GM12801 (cell line): Measurements from ENCODE around the gene RFESD.

ENCODE experiments used
- TF ChIP-seq, protein P1 (sequence below): IDR thresholded peaks from one replicate; pipeline ENCODE4 v1.5.1; 2011; ENCODE audit warnings: control low read depth; ENCODE audit not compliant: insufficient read length; ENCODE audit errors: extremely low read depth

Gene RFESD

DNA sequence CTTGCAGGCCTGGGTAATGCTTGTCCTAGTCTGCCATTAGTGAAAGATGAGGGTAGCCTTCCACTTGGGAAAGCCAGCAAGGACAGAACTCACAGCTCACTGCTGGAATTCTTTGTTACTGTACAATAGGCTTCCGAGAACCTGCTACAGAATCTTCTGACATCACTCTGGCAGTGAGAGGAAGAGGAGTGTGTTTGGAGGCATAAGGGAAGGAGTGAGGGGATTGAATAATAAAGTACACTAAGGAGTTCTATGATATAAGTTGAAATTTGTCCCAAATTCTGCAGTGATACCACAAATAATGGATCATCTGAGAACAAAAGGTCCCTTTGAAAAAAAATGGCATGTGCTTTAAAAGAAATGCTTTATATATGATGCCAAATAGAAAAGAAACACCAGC is 36.3 kb downstream of the RFESD start, which contains the start of gene SPATA9:
Gene SPATA9, minus strand, starts transcription at position 101 of the 400 bp plus-strand sequence. CDS start 137 bp downstream, outside the sequence.
- TF ChIP-seq, protein P1, sequence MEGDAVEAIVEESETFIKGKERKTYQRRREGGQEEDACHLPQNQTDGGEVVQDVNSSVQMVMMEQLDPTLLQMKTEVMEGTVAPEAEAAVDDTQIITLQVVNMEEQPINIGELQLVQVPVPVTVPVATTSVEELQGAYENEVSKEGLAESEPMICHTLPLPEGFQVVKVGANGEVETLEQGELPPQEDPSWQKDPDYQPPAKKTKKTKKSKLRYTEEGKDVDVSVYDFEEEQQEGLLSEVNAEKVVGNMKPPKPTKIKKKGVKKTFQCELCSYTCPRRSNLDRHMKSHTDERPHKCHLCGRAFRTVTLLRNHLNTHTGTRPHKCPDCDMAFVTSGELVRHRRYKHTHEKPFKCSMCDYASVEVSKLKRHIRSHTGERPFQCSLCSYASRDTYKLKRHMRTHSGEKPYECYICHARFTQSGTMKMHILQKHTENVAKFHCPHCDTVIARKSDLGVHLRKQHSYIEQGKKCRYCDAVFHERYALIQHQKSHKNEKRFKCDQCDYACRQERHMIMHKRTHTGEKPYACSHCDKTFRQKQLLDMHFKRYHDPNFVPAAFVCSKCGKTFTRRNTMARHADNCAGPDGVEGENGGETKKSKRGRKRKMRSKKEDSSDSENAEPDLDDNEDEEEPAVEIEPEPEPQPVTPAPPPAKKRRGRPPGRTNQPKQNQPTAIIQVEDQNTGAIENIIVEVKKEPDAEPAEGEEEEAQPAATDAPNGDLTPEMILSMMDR, result no peak

DNA sequence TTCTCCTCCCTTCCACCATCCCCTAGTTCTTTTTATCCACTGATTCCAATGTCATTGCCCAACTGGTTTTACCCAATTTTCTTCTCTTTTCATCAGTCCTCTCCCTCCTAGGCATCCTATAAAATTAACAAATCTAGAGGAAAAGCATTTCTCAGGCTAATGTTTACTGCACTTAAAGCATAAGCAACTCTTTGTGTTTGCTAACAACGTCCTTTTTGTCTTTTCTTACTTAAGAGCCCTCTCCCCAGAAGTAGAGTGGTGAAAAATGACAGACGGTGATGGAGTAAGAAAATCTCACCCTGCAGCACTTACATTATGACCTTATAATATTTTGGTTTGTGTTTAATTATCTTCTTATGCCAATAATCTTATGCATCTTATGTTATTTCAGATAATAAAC is 37.8 kb downstream of the RFESD start:
- TF ChIP-seq, protein P1, result no peak

DNA sequence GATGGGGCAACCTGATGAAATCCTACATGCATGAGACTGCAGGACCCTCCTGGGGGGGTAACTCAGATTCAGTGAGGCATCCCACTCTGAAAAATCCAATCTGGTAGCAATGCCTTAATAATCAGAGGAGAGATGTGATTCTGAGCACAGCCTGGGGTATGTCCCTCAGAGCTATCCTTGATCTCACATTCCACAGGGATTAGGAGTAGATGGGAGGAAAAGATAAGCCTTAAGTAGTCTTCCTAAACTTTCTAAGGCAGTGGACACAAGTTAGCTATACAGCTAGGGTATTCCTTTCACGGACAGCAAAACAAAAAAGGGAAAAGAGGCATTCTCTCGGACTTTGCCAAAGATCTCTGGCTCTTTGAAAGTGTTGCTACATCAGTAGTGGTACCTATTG is 40.1 kb downstream of the RFESD start:
- TF ChIP-seq, protein P1, result no peak

DNA sequence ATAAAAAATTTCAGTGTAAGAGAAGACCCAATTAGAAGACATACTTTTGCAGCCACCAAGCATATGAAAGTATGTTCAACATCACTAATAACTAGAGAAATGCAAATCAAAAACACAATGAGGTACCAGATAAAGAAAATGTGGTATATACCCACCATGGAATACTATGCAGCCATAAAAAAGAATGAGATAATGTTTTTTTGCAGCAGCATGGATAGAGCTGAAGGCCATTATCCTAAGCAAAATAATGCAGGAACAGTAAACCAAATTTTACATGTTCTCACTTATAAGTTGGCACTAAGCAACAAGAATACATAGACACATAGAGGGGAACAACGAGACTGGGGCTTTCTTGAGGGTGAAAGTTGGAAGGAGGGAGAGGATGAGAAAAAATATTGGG is 43.1 kb downstream of the RFESD start:
- TF ChIP-seq, protein P1, result no peak

DNA sequence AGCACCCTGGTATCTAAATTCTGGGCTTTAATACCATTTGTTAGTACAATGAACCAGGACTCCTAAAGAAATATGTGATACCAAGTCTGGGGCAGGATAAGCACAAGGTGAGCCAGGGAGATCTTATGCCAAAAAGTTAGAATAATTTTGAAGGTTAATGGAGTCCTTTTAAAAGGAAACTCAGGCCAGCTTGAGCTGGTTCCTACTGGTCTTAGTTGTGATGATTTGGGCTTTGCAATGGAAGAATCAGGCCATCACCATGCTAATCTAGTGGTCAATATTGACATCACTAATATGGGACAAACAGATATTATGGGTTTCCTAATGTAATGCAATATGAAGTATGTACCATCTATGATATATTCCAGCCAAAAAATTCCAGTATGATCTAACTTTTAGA is 43.8 kb downstream of the RFESD start:
- TF ChIP-seq, protein P1, result no peak

DNA sequence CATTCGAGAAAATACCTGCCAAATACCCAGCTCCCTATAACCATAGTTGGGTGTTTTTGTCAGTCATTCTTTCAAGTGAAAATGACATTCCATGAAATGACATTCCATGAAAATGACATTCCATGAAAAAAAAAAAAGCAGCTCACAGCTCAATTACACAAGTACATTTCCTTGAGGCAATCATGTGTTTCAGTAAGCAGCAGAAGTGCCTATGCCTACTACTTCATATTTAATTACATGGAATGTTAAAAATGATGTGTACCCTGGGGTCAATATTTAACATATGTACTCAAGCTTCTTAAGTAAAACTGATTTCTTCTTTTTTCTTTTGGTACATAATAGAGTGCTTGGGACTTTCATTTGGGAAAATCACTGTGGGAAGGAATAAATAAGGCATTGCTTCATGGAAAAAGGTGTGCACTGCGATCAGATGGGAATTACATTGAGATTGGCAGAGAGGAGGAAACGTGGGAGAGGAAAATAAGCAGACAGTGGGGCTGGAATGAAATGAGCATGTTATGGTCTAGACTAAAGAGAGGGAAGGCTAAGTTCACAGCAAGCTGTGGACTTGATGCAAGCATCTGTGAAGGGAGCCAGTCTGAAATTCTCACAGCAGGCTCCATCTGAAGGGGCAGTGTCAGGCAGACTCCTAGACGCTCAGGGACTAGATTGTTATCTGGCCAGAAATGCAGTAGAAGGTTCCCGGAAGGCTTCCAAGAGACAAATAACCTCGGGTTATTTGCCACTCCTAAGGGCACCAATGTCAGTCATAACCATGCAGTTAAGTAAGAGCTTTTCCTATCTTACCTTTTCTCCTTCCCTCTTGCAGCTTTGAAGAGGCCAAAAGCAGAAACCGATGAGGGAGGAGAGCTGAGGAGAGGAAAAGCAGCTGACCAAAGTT is 51.5 kb downstream of the RFESD start:
- TF ChIP-seq, protein P1, result no peak

DNA sequence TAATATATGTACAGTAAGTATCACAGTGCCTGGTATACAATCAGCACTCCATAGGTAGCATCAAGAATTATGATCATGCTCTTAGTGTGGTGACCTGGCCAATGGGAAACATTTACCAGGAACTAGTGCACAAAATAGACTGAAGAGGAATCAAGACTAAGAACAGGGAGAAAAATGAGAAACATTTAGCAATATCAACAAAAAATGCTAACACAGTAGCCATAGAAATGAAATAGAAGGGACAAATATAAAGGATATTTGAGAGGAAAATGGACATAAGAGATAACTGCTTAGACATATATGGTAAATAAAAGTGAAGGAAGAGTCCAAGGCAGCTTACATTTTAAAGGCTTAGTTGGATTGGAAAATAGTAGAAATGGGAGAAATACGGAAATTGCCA is 52.8 kb downstream of the RFESD start:
- TF ChIP-seq, protein P1, result no peak
